Measurements from ENCODE around the gene C9orf40.

C9orf40 gene

GRCh38 chr9:74935008-74935407 lies 17.7 kb downstream of the C9orf40 start:
- peak; percentile 50 for DNase-seq

DNA sequence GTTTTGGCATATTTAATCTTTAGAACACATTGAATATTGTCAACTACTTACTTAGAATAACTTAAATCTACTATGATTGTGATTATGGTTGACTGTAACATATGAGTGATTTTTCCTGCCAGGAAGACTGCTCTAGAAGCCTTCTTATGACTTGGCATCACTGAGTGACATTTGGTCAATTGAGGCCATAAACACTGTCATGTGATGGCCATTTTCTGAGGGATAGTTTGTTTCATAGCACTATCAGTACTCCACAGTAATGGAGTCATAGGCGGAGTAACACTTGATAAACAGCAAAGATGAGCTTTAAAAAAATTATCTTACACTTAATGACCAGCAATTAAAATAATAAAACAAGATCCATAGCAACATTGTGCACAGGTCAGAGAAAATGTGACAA lies 31.0 kb downstream of the C9orf40 start:
- no peak for DNase-seq

DNA sequence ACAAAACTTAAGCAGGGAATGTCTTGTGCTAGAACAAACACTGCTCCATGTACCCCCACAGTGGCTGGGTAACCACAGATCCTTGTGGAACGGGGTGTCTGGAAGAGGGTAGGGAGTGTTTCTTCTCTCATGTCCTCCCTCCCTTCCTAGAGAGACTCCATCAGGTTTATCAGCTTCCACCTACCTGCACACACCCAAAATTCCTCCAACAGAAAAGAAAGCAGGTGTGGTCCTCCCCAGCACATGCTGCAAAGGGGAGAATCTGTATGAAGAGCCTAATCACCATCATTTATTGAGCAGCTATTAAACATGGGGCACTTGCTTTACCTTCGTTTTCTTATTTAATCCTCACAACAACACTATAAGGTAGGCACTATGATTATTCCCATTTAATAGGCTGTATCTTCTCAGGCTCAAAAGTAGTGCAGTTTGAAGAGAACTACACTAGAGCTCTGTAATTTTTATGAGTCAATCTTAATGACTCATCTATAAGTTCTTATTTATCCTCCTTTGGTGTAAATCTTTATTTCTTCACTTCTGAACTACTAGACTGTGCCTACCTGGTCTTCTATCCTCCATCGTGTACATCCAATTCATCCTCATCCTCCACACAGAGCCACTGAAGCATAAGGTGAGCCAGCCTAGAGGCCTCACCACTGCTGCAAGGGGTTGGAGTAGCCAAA lies 31.6 kb downstream of the C9orf40 start:
- DNase-seq: no peak

DNA sequence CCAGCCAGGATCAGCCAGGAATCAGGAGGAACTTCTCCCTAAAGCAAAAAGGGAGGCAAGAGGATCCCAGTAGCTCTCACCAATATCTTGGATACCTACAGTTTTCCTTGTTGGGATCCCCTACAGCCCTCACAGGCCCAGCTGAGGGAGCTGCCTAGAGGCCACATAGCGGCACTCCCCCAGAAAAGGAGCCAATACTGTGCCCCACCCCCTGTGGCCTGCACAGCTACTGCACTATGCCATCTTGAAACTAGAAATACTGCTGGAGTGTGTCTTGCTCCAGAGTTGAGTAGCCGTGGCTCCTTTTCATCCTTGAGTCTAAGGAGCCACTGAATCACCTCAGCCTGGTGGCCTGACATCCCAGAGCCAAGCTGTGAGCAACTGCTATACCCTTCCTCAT lies 42.7 kb downstream of the C9orf40 start:
- DNase-seq: no peak

DNA sequence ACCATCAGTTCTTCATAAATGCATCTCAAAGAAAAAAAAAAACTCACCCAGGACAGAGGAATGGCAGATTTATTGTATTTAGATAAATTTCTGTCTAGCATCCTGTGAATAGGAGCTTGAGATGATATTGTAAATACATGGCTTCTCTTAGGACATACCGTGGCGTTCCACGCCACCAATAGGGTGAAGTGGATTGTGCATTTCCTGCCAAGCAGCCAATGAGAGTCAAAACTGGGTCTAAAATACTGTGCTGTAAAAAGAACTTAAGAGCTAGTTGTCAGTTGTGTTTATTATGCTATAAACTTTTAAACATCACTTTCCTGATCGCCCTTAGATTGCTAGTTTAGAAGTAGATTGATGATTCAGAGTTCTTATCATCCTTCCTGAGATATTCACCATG lies 44.0 kb downstream of the C9orf40 start:
- no peak for DNase-seq

GRCh38 chr9:74907085-74907484 lies 45.6 kb downstream of the C9orf40 start:
- no peak for DNase-seq

GRCh38 chr9:74901001-74901400 lies 51.7 kb downstream of the C9orf40 start:
- DNase-seq: no peak
